OCI-LY1 (cell line): ENCODE results near the gene BTBD6.

ENCODE experiments used
- H2AFZ ChIP-seq: fragments of 200-600 bp; sonication (generic), shearing (Covaris generic); 2 replicates; pipeline ENCODE4 v1.6.0; 2014; ENCODE audit warnings: antibody characterized with exemption, mild to moderate bottlenecking, low read length
- H3F3A ChIP-seq: fragments of 200-600 bp; sonication (generic), shearing (Covaris generic); 2 replicates; pipeline ENCODE4 v1.6.0; 2014; ENCODE audit warnings: mild to moderate bottlenecking, antibody characterized with exemption, low read length, moderate library complexity; ENCODE audit not compliant: insufficient read depth
- H3K27ac ChIP-seq: fragments of 200-600 bp; sonication (generic); 2 replicates; pipeline ENCODE4 v1.5.1; 2014; ENCODE audit warnings: low read length, mixed run types, mild to moderate bottlenecking, low read depth; ENCODE audit not compliant: poor library complexity, severe bottlenecking
- H3K27me3 ChIP-seq: fragments of 200-600 bp; sonication (generic); 2 replicates; pipeline ENCODE4 v1.6.0; 2014; ENCODE audit warnings: antibody characterized with exemption, mild to moderate bottlenecking, low read length, moderate library complexity; ENCODE audit not compliant: insufficient read depth
- H3K36me3 ChIP-seq: fragments of 200-600 bp; sonication (generic); 2 replicates; pipeline ENCODE4 v1.6.1; 2014; ENCODE audit warnings: mild to moderate bottlenecking, antibody characterized with exemption, low read length, moderate library complexity, mixed read lengths; ENCODE audit not compliant: insufficient read depth
- H3K4me1 ChIP-seq: fragments of 200-600 bp; sonication (generic); 2 replicates; pipeline ENCODE4 v1.5.1; 2014; ENCODE audit warnings: mild to moderate bottlenecking, low read length, moderate library complexity; ENCODE audit not compliant: insufficient read depth, severe bottlenecking
- H3K4me2 ChIP-seq: fragments of 200-600 bp; sonication (generic), shearing (Covaris generic); 2 replicates; pipeline ENCODE4 v1.6.1; 2014; ENCODE audit warnings: low read length
- H3K4me3 ChIP-seq: fragments of 200-600 bp; sonication (generic); 2 replicates; pipeline ENCODE4 v1.5.1; 2014; ENCODE audit warnings: low read length, low read depth, mild to moderate bottlenecking, mixed read lengths; ENCODE audit not compliant: poor library complexity, severe bottlenecking
- H3K79me2 ChIP-seq: fragments of 200-600 bp; shearing (Covaris generic); 2 replicates; pipeline ENCODE4 v1.6.1; 2016; ENCODE audit warnings: mixed run types, low read length, mixed read lengths; ENCODE audit not compliant: insufficient read depth
- H3K9ac ChIP-seq: fragments of 200-600 bp; sonication (generic), shearing (Covaris generic); 2 replicates; pipeline ENCODE4 v1.6.1; 2014; ENCODE audit warnings: mild to moderate bottlenecking, low read length, mixed read lengths
- H3K9me2 ChIP-seq: fragments of 200-600 bp; sonication (generic), shearing (Covaris generic); 2 replicates; pipeline ENCODE4 v1.6.1; 2014; ENCODE audit warnings: low read depth, mild to moderate bottlenecking, low read length, mixed read lengths
- H3K9me3 ChIP-seq: fragments of 200-600 bp; shearing (Covaris generic); 2 replicates; pipeline ENCODE4 v1.6.1; 2014; ENCODE audit warnings: low read length, mixed read lengths
- H4K20me1 ChIP-seq: fragments of 200-600 bp; sonication (generic), shearing (Covaris generic); 2 replicates; pipeline ENCODE4 v1.6.0; 2016; ENCODE audit warnings: mild to moderate bottlenecking, low read length; ENCODE audit not compliant: insufficient read depth
- CTCF ChIP-seq: fragments of 200-600 bp; sonication (generic), shearing (Covaris generic); IDR thresholded peaks from 2 replicates; pipeline ENCODE4 v1.5.1; 2017; ENCODE audit warnings: mild to moderate bottlenecking, antibody characterized with exemption, low read length, moderate library complexity, mixed read lengths
- EZH2 ChIP-seq: fragments of 200-600 bp; sonication (generic), shearing (Covaris generic); IDR thresholded peaks from 2 replicates; pipeline ENCODE4 v1.8.0; 2017; ENCODE audit warnings: borderline replicate concordance, mixed run types, mild to moderate bottlenecking, antibody characterized with exemption, low read length, moderate library complexity, mixed read lengths

BTBD6 gene

GRCh38 chr14:105248368-105249181 lies at the start of gene BTBD6:
TSS of gene BTBD6 (plus strand) at chr14:105248533. CDS start at chr14:105248712, 179 bp downstream.
- H4K20me1 ChIP-seq, result no peaks in the 10 kb centered on the region; the same call in 1 of the 2 replicates
- no peaks in the 10 kb centered on the region for H3K27me3 ChIP-seq
- peak within 1 kb of the TSS; percentile 78 for H3K9ac ChIP-seq
- peaks cover 11% of the 10 kb centered on the region for H3K4me1 ChIP-seq
- peak within 1 kb of the TSS; percentile 96 for H3K4me2 ChIP-seq
- H3K27ac ChIP-seq, result no peak within 1 kb of the TSS
- TF ChIP-seq CTCF (no peak), EZH2 (no peak)
- no peaks in the 10 kb centered on the region for H3F3A ChIP-seq
- no peak within 1 kb of the TSS for H2AFZ ChIP-seq
- no peaks in the 10 kb centered on the region for H3K9me2 ChIP-seq
- H3K36me3 ChIP-seq, result peaks cover 21% of the 10 kb centered on the region
- H3K4me3 ChIP-seq, result peak within 1 kb of the TSS; percentile 69
- no peaks in the 10 kb centered on the region for H3K79me2 ChIP-seq
- no peaks in the 10 kb centered on the region for H3K9me3 ChIP-seq

- H3K27ac ChIP-seq, result no peak overlapping the region
- no peak overlapping the region for H3K4me2 ChIP-seq
- no peaks in the 10 kb centered on the region for H3K36me3 ChIP-seq
- H3K9me3 ChIP-seq, result no peaks in the 10 kb centered on the region
- H3K79me2 ChIP-seq, result no peaks in the 10 kb centered on the region
- peaks cover 8% of the 10 kb centered on the region; the same call in 1 of the 2 replicates for H3K27me3 ChIP-seq
- H4K20me1 ChIP-seq, result no peaks in the 10 kb centered on the region
- no peak overlapping the region for H3K9ac ChIP-seq
- TF ChIP-seq CTCF, result no peak
- no peak for TF ChIP-seq EZH2
- no peaks in the 10 kb centered on the region for H3K9me2 ChIP-seq
- H3F3A ChIP-seq, result no peaks in the 10 kb centered on the region
- no peak overlapping the region for H2AFZ ChIP-seq
- H3K4me3 ChIP-seq, result no peak overlapping the region
- H3K4me1 ChIP-seq, result no peaks in the 10 kb centered on the region
These were observed 49.7 kb upstream of the BTBD6 start for GRCh38 chr14:105198588-105198987.

- Histone ChIP-seq H3K27me3 (peaks cover 8% of the 10 kb centered on the region; the same call in 1 of the 2 replicates), H3K36me3 (no peaks in the 10 kb centered on the region), H3F3A (no peaks in the 10 kb centered on the region), H3K4me2 (no peak overlapping the region), H3K79me2 (no peaks in the 10 kb centered on the region), H3K9ac (no peak overlapping the region), H3K9me2 (no peaks in the 10 kb centered on the region), H3K27ac (no peak overlapping the region), H2AFZ (no peak overlapping the region), H4K20me1 (no peaks in the 10 kb centered on the region), H3K9me3 (no peaks in the 10 kb centered on the region), H3K4me1 (no peaks in the 10 kb centered on the region), H3K4me3 (no peak overlapping the region)
- TF ChIP-seq EZH2, result no peak
- TF ChIP-seq CTCF, result no peak
These were observed 49.2 kb upstream of the BTBD6 start for GRCh38 chr14:105199093-105199492.
